ENCODE measurements around the gene DUX4.
"Not testable (repeated sequence)": the region's sequence is repeated elsewhere in the genome, so short reads cannot be mapped to it uniquely, and the experiment has no call there.

- not testable (repeated sequence) for TF ChIP-seq SMAD3 (CRISPR knock-in tag; conservative IDR thresholded peaks at IDR 0.05); SP1 (CRISPR knock-in tag; IDR thresholded peaks at IDR 0.05); POLR2A (conservative IDR thresholded peaks at IDR 0.05); CTCF (IDR thresholded peaks at IDR 0.05 in 2 of 3, conservative IDR thresholded peaks at IDR 0.05 in 1 of 3; ENCODE audit: insufficient read depth in 2 of 3, low read depth in 1 of 3, low read length in 3 of 3); TAF1 (IDR thresholded peaks at IDR 0.05; ENCODE audit: control insufficient read depth, extremely low read depth, insufficient read depth, low read length, severe bottlenecking); MXD1 (CRISPR knock-in tag; IDR thresholded peaks at IDR 0.05; ENCODE audit: borderline replicate concordance, poor library complexity, severe bottlenecking); ZKSCAN8 (CRISPR knock-in tag; IDR thresholded peaks at IDR 0.05); ATF3 (IDR thresholded peaks at IDR 0.05); ATF3 (CRISPR knock-in tag; conservative IDR thresholded peaks at IDR 0.05)
Measured at GRCh38 chr4:190175436-190175835, 1.9 kb downstream of the DUX4 start.

Measured in K562 (cell line).